PFSK-1 (cell line): Measurements from ENCODE around the gene TCEA2.

ENCODE experiments used
- FOXP2 ChIP-seq: optimal IDR thresholded peaks from 2 replicates; pipeline ENCODE3; 2011; ENCODE audit warnings: borderline replicate concordance, control low read depth, inconsistent platforms; ENCODE audit not compliant: insufficient read depth; ENCODE audit errors: extremely low read length, extremely low read depth
- POLR2AphosphoS5 ChIP-seq: IDR thresholded peaks from 2 replicates; pipeline ENCODE4 v1.6.1; 2012; ENCODE audit warnings: low read depth, mild to moderate bottlenecking, control low read depth, low read length, moderate library complexity
- SIN3A ChIP-seq: IDR thresholded peaks from 2 replicates; pipeline ENCODE4 v1.6.1; 2012; ENCODE audit warnings: mild to moderate bottlenecking, low read length, moderate library complexity, borderline replicate concordance; ENCODE audit not compliant: insufficient read depth
- TAF1 ChIP-seq: IDR thresholded peaks from 2 replicates; pipeline ENCODE4 v1.6.1; 2012; ENCODE audit warnings: low read length, control low read depth, borderline replicate concordance; ENCODE audit not compliant: insufficient read depth
- TF ChIP-seq, protein P1 (sequence below), 2 experiments: IDR thresholded peaks; 2 replicates each; pipeline versions ENCODE4 v1.6.1 to v1.8.0; 2011 to 2012; ENCODE audit warnings: low read depth in 2 of 2, low read length in 2 of 2, control low read depth in 1 of 2, inconsistent platforms in 1 of 2, mild to moderate bottlenecking in 1 of 2, moderate library complexity in 1 of 2; ENCODE audit not compliant: insufficient read depth in 1 of 2

The TCEA2 gene

GRCh38 chr20:64032706-64033624 lies 30.0 kb upstream of the TCEA2 start:
- TF ChIP-seq, protein P1, sequence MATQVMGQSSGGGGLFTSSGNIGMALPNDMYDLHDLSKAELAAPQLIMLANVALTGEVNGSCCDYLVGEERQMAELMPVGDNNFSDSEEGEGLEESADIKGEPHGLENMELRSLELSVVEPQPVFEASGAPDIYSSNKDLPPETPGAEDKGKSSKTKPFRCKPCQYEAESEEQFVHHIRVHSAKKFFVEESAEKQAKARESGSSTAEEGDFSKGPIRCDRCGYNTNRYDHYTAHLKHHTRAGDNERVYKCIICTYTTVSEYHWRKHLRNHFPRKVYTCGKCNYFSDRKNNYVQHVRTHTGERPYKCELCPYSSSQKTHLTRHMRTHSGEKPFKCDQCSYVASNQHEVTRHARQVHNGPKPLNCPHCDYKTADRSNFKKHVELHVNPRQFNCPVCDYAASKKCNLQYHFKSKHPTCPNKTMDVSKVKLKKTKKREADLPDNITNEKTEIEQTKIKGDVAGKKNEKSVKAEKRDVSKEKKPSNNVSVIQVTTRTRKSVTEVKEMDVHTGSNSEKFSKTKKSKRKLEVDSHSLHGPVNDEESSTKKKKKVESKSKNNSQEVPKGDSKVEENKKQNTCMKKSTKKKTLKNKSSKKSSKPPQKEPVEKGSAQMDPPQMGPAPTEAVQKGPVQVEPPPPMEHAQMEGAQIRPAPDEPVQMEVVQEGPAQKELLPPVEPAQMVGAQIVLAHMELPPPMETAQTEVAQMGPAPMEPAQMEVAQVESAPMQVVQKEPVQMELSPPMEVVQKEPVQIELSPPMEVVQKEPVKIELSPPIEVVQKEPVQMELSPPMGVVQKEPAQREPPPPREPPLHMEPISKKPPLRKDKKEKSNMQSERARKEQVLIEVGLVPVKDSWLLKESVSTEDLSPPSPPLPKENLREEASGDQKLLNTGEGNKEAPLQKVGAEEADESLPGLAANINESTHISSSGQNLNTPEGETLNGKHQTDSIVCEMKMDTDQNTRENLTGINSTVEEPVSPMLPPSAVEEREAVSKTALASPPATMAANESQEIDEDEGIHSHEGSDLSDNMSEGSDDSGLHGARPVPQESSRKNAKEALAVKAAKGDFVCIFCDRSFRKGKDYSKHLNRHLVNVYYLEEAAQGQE (IDR thresholded peaks at IDR 0.05; ENCODE audit: insufficient read depth in 1 of 2, low read depth in 2 of 2, low read length in 2 of 2) = no peak
- TF ChIP-seq TAF1 (no peak), POLR2AphosphoS5 (no peak), FOXP2 (no peak)

- TF ChIP-seq, protein P1 (IDR thresholded peaks at IDR 0.05; ENCODE audit: insufficient read depth in 1 of 2, low read depth in 2 of 2, low read length in 2 of 2) = no peak
- TF ChIP-seq POLR2AphosphoS5 = no peak
- TF ChIP-seq TAF1 = no peak
- TF ChIP-seq SIN3A = no peak
- TF ChIP-seq FOXP2 = no peak
Observed at GRCh38 chr20:64033981-64034493, 29.0 kb upstream of the TCEA2 start.

DNA sequence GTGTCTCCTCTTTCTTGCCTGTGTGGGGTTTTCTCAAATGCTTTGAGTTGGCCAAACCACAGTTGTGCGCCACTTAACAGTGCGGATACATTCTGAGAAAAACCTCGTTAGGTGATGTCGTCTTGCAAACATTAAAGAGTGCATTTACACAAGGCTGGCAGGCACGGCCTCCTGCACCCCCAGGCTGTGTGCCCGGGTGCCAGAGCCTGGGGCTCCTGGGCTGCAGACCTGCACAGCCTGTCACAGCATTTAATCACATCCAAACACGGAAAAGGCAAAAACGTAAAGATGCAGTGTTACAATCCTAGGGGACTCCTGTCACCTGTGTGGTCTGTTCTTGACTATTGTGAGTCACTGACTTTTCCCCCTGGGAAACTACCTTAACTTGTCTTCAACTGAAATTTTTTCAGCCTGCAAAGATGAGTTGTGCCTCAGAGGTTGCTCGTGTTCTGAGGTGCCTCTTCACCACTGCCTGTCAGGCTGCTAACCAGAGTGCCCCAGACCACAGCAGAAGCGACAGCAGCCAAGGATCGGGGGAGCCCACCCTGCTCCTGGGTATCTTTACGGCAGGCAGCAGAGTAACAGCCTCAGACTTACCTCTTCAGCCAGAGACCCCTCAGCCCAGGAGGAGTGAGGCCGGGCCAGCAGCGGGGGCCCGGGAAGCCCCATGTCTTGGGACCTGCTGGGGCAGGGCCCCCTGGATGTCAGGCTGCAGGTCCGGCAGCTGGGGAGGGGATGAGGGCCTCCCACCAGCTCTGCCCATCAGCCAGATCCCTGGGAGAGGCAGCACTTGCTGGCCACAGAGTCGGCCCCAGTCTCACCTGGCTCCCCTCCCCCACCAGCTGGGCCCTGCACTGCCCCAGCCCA lies 27.7 kb upstream of the TCEA2 start:
- TF ChIP-seq SIN3A (no peak), FOXP2 (no peak), TAF1 (no peak), POLR2AphosphoS5 (no peak)
- TF ChIP-seq, protein P1 (IDR thresholded peaks at IDR 0.05; ENCODE audit: insufficient read depth in 1 of 2, low read depth in 2 of 2, low read length in 2 of 2) = no peak

- no peak for TF ChIP-seq POLR2AphosphoS5
- TF ChIP-seq TAF1 = no peak
- TF ChIP-seq, protein P1 (IDR thresholded peaks at IDR 0.05; ENCODE audit: insufficient read depth in 1 of 2, low read depth in 2 of 2, low read length in 2 of 2) = no peak
- no peak for TF ChIP-seq FOXP2
- no peak for TF ChIP-seq SIN3A
Observed at GRCh38 chr20:64035933-64036345, 27.1 kb upstream of the TCEA2 start, which contains the start of gene C20orf204. TSS of gene C20orf204 (plus strand) at chr20:64036182. CDS start at chr20:64036324, 142 bp downstream.
